ENCODE results near the gene CTNNBL1.
"Not testable (repeated sequence)": the region's sequence is repeated elsewhere in the genome, so short reads cannot be mapped to it uniquely, and the experiment has no call there.

CTNNBL1 gene

DNA sequence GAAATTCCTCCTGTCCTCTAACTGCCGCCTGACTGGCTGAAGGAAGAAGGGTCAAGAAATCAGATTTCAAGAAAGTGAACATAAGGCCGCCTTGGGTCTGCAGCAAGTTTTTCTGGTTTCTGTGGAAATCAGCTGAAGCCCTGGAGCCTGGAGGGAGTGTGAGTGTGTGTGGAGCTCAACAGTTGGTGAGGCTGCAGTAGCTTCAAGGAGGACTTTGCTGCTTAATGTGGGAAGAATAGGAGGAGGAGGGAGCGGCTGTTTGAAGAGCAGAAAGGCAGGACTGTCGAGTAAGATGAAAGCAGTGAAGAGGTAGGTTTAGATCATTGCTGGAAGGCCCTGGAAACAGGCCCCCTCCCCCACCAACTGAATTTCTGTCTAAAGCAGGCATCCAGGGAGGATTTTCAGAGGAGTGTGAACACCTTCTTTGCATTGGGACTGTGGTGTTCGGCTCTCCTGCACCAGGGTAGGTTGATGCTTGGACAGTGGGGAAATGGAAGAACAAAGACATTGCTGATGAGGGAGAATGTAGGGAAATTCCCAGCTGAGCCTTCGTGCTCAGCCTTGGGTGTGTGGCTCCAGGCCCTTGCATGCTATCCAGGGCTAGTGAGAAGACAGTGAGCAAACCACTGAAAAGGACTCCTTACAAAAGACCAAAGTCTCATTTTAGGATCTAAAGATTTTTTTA lies 129.6 kb downstream of the CTNNBL1 start:
- no peak for DNase-seq

DNA sequence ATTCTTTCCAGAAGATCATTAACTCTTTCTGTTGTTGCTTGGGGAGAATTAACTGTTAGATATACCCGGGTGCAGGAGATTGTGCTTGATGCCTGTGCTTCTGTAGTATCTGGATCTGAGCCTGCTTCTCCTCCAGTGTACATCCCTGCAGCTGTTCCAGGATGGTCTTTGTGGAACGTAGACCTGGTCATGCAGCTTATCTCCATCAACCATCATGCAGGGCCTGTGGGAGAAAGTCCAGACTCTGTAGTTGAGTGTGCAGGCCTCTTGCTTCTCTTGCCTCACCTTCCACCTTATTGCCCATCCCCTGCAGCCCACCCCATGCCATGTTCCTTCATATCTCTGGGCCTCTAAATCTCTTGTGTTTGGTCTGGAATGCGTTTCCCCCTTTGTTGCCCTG lies 133.8 kb downstream of the CTNNBL1 start:
- no peak for DNase-seq

DNA sequence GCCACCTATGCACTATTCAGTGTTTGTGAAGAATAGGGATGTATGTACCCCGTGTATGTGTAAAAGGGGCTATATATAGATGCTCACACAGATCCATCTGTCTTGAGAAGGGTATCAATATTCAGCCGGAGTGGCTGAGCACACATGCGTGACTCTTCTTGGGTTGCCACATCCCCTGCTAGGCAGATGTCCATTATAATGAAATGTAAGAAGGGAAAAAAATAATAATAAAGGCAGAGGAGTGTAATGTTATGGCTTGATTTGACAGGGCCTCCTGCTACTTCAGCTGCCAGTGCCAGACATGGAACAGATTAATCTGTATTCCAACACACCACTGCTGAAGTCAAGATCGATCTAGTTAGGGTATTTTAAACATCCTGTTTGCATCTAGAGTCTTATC lies 134.9 kb downstream of the CTNNBL1 start:
- DNase-seq, result no peak

DNA sequence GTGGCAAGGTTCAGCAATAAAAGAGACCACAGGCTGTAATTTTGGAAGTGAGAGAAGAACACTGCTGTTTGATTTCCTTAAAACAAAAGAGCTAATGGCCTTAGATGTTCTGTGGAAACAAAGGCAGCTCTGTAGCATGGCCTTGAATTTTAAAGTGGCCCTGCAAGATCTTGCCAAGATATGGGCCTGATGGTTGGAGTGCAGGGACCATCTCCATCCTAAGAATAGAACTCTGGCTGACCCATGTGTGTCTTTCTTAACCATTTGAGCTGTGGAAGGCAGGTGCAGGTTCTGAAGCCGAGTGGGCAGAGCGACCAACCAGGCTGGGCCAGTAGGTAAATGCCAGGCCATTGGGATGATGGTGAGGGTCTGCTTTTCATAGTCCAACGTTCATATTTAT lies 135.3 kb downstream of the CTNNBL1 start:
- no peak for DNase-seq

DNA sequence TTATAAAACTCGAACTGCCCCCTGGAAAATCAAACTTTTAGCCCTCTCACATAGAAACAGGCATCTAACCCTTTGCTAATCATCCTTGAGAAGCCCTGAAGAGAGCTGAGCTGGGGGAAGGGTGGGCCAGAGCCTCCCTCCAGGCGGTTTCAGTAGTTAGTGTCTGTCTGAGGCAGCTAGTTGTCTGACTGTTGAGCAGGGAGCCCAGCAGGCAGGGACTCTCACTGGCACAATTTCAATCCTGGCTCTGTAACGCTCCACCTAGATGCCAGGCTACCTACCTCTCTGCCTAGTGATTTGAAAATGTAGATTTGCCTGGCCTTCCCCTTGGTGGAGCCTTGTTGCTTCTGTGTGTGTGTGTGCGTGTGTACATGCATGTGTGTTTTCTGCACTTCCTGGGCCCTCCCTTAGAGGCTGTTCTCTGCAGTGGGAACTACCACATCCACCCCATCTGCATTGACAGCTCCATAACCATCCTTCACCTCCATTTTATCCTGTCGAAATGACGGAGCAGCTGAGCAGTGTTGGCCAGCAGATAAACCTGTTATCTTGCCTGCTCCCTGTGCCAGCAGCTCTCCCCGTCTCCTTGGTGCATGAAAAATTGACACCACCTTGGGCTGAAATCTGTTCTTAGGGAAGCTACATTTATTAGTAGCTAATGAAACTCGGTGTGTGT lies 139.5 kb downstream of the CTNNBL1 start:
- no peak for DNase-seq

DNA sequence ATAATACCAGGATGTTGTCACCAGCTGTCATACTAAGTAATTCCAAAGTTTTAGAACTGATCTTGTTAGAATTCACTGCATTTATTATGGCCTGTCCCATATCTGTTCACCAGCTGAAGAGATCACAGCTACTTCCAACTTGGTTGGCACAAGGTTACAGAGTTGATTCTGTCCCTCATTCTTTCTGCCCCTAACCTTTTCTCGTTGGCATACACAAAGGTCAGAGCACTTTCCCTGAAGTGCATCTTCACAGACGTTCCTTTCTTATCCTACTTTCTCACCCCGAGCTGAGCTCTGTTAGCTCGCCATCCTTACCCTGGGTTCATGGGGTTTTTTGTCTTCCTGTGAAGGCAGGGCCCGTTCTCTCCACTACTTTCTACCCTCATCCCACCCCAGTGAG lies 143.1 kb downstream of the CTNNBL1 start:
- no peak for DNase-seq

DNA sequence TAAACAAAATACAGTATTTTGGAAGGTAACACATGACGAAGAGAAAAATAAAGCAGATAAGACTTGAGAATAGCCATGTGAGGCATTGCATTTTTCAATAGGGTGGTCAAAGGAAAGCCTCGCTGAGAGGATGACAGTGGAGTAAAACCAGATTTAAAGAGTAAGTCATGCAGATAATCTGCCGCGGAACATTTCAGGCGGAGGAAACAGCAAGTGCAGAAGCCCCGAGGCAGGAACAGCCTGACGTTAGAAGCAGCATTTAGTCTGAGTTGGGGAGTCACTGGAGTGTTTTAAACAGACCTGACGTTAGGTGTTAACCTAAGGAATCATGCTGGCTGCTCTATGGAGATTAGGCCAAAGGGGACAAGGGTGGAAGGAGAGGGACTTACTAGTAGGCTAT lies 144.1 kb downstream of the CTNNBL1 start:
- DNase-seq, result no peak

DNA sequence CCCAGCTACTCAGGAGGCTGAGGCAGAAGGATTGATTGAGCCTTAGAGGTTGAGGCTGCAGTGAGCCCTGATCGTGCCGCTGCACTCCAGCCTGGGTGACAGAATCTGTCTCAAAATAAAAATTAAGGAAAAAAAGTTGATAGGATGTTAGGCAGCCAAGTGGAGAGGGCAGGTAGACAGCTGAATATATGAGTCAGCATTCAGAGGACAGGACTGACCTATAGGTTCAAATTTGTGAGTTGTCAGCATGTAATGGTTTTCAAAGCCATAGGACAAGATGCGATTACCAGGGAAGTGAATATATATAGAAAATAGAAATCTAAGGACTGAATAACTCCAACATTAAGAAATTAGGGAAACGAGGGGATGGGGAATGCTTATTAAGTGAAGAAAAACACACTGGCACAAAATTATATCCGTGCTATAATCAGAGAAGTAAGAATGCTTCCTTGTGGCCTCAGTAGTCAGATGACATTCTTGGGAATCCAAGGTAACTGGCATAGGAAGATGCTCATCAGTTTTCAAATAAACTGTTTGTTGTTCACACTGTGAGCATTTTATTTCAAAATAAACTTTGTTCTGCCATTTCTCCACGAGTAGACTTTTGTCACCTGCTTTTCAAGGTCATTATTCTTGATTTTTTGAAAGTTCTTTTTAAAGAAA lies 145.1 kb downstream of the CTNNBL1 start:
- DNase-seq, result no peak

DNA sequence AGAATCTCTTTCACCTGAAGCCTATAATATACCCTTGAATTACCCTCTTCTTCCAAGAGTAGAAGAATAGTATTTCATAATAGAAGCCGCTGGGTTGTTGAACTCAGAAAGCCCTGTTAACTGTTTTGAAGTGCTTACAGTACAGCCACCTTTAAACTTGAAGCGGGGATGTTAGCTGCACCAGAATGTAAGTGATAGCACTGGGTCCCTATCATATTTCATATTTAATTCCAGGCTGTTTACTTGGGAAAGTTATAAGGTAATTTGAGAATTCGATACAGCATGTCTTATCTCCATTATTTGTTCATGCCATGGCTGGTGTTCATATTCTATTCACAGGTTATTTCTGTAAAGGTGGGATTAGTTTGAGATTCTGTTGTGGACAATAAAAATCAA lies 145.6 kb downstream of the CTNNBL1 start:
- no peak for DNase-seq

DNA sequence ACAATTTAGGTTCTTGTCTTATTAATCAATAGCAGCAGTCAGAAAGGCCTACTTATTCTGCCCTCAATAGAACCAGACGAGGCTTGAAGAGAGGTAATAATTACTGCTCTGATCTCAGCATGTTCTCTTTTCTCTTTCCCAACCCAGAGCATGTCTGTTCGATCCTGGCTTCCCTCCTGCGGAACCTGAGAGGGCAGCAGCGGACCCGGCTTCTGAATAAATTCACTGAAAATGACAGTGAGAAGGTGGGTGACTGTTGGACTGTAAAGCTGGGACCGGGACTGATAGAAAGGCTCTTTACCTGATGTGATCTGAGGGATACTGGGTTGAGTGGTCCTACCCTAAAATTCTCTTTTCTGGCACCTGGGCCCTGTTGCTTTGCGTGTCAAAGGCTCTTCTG lies 146.1 kb downstream of the CTNNBL1 start:
- no peak for DNase-seq

DNA sequence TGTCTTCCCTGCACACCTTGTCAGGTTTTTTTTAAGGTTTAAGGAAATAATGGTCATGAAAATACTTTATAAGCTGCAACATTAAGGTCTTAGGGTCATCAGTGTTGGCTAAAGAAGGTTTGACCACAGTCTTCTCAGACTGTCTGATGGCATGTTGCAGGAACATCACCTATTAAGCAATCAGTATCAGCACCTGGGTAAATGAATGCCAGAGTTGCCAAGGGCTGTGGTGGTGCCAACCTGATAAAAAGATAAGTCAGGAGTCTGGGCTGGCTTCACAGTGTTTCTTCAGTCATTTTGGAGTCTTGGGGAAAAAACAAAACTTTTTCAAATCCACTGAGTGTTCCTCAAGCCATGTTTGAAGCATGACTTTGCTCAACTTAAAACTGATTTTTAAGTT lies 147.6 kb downstream of the CTNNBL1 start:
- DNase-seq, result no peak

DNA sequence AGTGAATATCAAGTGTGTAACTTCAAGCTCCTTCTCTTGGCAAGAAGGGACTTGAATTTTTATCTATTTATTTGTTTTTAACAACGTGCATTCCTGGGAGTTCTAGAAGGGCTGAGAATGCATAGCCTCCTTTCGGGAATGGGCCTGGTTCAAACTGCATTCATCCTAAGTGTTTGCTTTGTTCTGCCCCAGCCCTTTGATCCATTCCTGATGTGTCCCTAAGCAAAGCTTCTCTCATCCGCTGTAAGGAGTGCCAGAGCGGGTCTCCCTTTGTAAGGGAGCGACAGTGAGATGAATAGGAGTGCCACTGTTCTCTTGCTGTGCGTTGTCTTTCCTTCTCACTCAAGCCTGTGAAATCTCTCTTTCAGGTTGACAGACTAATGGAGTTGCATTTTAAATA lies 148.1 kb downstream of the CTNNBL1 start:
- DNase-seq, result no peak

DNA sequence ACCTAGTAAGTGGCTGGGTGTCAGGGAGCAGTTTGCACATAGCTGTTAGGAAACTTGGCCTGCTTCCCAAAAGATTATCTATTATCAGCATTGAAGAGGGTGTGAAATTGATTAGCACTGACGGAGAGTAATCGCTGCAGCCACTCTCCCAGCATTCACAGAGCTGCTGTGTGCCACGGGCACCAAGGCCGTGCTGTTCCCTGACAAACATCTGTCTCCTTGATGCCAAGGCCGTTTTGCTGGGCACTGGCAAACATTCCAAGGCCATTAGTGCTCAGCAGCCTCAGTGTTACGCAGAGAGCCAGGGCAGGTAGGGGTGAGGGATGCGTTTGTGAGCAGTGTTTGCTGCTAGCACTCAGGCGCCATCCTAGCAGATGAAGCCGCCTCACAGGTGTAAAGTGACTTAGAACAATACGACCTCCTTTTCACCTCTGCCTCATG lies 151.4 kb downstream of the CTNNBL1 start:
- DNase-seq, result no peak

DNA sequence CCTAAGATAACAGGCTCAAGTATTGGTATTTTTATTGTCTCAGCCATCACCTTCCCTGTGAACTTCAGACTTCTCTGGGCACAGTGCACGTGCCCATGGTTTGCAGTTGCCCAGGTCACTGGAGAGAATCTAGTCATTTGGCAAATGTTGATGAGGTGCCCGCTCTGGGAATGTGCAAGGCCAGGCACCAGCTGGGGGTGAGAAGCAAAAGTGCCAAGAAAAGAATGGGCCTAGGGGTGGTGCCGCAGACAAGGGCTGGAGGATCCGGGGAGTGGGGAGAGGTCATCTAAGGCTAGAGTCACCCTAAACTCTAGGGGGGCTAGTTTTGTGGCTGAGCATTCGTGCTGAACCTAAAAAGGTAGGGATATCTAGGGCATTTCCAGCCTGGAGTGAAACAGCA lies 152.0 kb downstream of the CTNNBL1 start:
- DNase-seq, result no peak

DNA sequence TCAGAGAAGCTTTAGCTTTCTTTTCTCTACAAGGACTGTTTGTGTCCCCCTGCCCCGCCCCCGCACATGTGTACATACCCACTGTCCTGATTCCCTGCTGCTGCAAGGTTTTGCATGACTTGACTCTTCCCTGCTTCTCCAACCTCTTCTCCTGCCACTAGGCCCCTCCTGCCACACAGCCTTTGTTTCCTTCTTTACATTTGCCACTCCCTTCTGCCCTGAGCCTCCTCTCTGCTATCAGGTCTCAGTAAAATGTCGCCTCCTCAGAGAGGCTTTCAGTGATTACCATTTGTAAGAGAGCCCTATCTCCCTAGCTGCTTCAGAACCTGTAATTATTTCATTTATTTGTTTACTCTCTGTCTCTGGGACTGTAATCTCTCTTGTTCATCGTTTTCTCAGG lies 152.7 kb downstream of the CTNNBL1 start:
- no peak for DNase-seq

DNA sequence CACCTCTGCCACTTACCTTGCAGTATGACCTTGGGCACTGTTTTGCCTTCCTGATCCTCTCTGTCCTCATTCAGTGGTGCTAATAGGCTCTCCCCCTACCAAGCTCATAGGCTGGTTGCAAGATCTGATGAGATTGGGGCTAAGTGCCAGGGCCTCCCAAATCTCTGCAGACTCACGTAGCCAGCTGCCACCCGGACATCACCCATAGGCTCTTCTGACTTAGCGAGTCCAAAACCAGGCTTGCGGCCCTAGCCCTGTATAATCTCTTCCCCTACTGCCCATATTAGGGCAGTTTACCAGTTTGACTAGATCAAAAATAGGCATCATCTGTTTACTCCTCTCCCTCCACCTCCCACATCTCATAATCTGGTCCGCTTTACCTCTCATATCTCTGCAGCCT lies 154.9 kb downstream of the CTNNBL1 start:
- DNase-seq, result no peak

DNA sequence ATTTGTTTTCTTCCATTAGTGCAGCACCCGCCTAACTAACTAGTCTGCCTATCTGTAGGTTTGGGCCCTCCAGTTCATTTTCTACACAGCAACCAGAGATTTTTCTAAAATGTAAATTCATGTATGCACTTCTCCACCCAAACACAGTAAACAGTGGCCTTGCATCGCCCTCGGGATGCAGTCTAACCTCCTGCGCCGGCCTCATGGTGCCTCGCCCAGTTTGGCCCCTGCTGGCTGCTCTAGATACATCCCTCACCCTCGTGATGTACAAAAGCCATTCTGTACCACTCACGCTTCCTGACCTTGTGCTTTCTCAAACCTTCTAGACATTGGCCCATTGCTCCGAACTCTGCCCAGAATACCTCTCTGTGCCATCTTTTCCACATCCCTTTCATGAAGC lies 155.3 kb downstream of the CTNNBL1 start:
- no peak for DNase-seq

DNA sequence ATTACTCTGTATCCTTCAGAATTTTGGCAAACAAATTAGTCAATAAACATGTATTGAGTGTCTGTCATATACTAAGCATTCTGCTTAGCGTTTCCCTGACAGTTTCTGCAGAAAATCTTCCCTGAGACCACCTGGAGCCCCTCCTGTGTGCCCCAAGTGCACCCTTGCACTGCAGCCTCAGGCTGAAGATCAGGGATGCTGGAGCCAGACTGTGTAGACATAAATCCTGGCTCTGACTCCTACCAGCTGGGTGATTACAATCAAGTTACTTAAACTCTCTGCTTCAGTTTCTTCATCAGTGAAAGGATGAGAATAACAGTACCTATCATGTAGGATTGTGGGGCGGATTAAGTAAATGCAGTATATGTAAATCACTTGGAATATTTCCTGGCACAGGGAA lies 155.7 kb downstream of the CTNNBL1 start:
- no peak for DNase-seq

DNA sequence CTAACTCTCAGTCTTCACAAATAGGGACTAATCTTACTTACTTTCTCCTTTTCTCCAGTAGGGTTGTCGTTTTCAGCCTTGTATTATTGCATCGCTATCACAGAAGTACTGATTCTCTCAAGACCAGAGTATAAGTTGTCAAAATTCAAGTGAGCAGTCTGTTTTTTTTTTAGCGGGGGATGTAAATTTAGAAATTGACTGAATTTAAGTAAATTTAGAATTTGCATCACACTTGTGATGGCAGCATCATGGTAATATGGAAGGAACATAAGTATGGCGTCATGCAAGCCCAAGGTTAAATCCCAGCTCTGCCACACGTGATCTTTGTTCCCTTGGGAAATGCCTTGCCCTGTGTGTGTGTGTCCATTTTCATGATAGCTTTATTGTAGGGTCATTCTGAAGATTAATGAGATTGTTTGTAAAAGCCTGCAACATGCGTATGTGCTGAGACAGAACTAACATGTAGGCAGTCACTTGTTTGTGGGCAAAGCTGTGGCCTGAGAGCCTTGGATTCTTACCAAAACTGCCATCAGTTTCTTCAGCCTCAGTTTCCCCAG lies 156.3 kb downstream of the CTNNBL1 start:
- DNase-seq, result no peak

DNA sequence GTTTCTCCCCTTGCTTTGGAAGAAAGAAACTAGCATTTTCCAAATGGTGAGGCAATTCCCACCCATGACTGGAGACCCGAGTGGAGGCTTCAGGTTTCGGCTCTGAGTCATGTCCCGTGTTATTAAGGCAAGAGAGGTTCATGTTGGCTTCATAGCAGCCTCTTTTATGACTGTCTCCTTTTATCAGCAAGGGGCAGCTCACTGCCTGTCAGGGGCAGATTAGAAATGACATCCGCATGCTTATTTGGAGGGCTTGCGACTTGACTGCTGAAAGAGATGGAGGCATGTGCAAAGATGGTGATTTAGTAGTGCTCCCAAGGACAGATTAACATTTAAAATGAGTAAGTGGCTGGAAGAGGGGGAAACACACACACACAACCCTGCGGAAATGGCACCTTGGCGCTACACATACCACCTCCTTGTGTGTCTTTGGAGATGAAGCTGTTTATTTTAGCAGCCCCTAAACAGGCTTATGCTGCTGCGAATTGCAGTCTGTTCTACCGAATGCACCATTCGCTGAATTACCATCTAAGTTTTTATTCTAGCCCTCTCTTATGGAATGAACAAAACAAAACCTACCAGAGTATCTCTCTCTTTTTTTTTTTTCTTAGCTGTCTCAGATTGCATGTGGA lies 157.0 kb downstream of the CTNNBL1 start:
- DNase-seq, result no peak

DNA sequence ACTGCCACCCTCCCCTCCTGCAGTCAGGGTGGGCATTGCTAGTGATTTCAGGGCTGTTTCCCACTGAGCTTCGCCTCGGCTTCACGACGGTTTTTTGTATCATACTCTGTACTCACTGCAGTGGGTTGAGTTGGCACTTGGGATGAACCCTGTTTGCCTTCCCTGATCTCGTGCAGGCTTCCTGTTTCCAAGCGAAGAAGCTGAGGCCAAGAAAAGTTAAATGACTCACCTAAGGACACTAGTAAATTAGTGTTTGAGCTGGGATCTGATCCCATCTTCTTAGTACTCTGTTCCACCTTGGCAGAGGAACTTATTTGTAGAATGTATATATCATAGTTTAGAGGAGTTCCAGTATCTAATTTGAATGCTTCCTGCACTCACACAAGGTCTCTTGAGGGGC lies 158.8 kb downstream of the CTNNBL1 start:
- no peak for DNase-seq

DNA sequence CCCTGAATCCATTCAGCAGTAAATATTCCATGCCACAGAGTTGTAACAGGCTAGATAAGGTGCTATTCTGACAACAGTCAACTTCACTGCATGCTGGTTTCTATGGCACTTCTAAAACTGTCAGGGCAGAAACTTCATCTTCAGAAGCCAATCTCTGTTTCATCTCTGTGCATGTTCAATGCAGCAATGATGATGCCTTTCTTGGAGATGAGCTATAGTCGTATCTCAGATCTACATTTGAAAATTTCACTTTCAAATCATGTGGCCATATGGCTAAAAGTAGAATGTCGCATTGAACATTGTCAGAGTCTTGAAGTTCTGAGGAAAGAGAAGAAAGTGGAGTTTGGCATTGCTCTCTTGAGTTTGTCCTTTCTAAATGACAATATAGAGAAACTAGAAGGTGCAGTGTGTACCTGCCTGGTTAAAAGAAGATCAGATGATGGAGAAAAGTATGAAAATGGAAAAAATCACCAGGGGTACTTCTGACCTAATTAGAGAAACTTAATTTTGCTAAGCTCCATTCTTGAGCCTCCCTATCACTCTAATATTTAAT lies 160.1 kb downstream of the CTNNBL1 start:
- no peak for DNase-seq

DNA sequence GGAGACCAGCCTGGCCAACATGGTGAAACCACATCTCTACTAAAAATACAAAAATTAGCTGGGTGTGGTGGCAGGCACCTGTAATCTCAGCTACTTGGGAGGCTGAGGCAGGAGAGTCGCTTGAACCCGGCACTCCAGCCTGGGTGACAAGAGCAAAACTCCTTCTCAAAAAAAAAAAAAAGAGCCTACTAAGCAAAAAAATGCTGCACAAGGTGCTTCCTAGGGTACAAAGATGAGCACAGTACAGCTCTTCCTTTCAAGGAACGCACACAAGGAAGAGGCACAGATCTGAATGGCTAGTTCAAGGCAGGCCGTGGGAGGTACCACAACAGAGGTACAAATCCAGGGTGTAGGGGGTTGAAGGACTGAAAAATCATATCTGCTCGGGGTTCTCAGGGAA lies 162.2 kb downstream of the CTNNBL1 start:
- not testable (repeated sequence) for DNase-seq
